Left ventricle myocardium inferior (tissue), 1 donor: Measurements from ENCODE around the gene RAX. TPM values are rescaled to one million over a fixed set of nuclear protein-coding genes. Genes with fewer than 3 reads are reported as not detected.

Source experiments
- DNase-seq: peaks from one replicate; pipeline ENCODE4 v3.0.0-alpha.2; 2020
- H3K27ac ChIP-seq: fragments of 200-600 bp; replicated peaks from 2 replicates; pipeline ENCODE4 v1.8.0; 2021
- H3K27me3 ChIP-seq: fragments of 200-600 bp; 2 replicates; pipeline ENCODE4 v1.8.0; 2021; ENCODE audit warnings: low read depth
- H3K36me3 ChIP-seq: fragments of 200-600 bp; 2 replicates; pipeline ENCODE4 v1.8.0; 2021
- H3K4me1 ChIP-seq: fragments of 200-600 bp; 2 replicates; pipeline ENCODE4 v1.8.0; 2021
- H3K4me3 ChIP-seq: fragments of 200-600 bp; 2 replicates; pipeline ENCODE4 v1.8.0; 2021; ENCODE audit warnings: mild to moderate bottlenecking, moderate library complexity
- H3K9me3 ChIP-seq: fragments of 200-600 bp; replicated peaks from 2 replicates; pipeline ENCODE4 v1.8.0; 2021
- intact Hi-C: fragments of 100-400 bp; cut with micrococcal nuclease; formaldehyde crosslinking; loops from one replicate; pipeline ENCODE4 v1.11.0; 2022
- total RNA-seq: library from RNA; stranded (reverse); fragmentation: NEBNext Ultra II Directional; extraction: Animal tissue kit (Norgen Biotek cat#: 25700); gene quantifications from one replicate; pipeline ENCODE4 v1.2.1, GENCODE V29; 2021
- TF ChIP-seq, protein P1 (sequence below): fragments of 200-600 bp; IDR thresholded peaks from 2 replicates; pipeline ENCODE4 v1.8.0; 2021; ENCODE audit warnings: antibody characterized with exemption, mild to moderate bottlenecking, borderline replicate concordance
- donor health status: DM: no; HTN: yes; CAD: no; lungs with severe emphysema.

The RAX gene
- total RNA-seq, 1 donor from 2014 or later = not detected

DNA sequence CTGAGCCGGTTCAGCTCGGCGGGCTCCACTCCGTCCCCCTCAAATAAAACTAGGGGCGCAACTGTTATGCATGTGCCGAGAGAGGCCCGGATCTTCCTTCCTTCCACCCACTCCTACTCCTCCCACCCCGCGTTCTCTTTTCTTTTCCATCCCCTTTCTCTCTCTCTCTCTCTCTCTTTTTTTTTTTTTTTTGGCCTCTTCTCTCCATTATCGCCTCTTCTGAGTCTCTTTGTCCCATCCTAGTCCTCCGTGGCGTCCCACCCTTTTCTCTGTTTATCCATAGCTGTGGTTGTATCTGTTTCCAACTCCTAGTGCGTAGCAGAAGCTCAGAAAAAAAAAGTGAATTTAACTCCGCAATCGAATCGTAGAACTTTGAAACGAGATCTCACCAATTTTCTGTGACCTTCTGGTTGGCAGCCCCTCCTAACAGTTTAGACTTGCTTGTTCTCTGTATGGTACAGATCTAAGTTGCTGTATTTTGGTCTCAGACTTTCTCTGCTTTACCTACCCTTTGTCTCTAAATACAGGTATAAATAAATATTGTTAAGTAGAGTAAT is 3.6 kb downstream of the RAX start:
- DNase-seq = no peak
- TF ChIP-seq, protein P1, sequence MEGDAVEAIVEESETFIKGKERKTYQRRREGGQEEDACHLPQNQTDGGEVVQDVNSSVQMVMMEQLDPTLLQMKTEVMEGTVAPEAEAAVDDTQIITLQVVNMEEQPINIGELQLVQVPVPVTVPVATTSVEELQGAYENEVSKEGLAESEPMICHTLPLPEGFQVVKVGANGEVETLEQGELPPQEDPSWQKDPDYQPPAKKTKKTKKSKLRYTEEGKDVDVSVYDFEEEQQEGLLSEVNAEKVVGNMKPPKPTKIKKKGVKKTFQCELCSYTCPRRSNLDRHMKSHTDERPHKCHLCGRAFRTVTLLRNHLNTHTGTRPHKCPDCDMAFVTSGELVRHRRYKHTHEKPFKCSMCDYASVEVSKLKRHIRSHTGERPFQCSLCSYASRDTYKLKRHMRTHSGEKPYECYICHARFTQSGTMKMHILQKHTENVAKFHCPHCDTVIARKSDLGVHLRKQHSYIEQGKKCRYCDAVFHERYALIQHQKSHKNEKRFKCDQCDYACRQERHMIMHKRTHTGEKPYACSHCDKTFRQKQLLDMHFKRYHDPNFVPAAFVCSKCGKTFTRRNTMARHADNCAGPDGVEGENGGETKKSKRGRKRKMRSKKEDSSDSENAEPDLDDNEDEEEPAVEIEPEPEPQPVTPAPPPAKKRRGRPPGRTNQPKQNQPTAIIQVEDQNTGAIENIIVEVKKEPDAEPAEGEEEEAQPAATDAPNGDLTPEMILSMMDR = no peak
- Histone ChIP-seq H3K36me3 (no peaks in the 10 kb centered on the region), H3K9me3 (no peaks in the 10 kb centered on the region), H3K27me3 (no peaks in the 10 kb centered on the region), H3K4me1 (peaks cover 50% of the 10 kb centered on the region), H3K27ac (no peak overlapping the region), H3K4me3 (peak overlapping the region; percentile 53)
- intact Hi-C loops = no loop called here

DNA sequence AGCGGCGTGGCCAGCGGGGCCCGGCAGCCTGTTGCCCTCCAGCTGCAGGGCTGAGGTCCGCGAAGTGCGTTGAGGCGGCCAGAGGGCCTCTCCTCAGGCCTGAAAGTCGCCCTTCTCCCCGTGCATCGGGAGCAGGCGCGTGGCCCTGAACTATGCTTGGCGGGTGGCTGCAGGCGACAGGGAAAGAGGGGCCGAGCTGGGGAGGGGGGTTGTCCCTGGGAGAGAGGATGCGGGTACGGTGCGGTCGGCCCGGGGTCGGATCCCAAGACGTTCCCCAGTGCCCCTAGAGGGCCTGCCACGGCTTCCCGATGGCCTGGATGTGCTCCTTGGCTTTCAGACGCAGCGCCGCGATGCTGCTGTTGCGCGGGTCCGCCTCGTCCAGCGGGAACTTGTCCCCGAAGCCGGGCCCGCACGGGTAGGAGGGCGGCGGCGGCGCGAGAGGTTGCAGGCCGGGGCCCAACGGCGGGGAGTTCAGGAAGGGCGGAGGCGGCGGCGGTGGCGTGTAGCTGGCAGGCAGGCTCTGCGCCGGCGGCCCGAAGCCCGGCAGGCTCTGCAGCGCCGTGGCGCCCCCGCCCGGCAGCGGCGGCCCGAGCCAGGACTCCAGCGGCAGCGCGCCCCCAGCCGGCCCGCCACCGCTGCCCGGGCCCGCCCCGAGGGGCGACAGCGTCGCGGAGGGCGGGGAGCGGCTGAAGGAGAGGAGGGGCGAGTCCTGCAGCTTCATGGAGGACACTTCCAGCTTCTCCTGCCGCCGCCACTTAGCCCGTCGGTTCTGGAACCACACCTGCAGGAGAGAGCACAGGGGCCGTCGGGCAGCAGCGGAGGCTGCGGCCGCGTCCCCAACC is 4.3 kb downstream of the RAX start:
- H3K27ac ChIP-seq = no peak overlapping the region
- intact Hi-C loops = no loop called here
- peak overlapping the region; percentile 53 for H3K4me3 ChIP-seq
- H3K36me3 ChIP-seq = no peaks in the 10 kb centered on the region
- peaks cover 47% of the 10 kb centered on the region for H3K4me1 ChIP-seq
- peak; percentile 29 for DNase-seq
- TF ChIP-seq, protein P1 = peak; percentile 18
- no peaks in the 10 kb centered on the region for H3K9me3 ChIP-seq
- no peaks in the 10 kb centered on the region for H3K27me3 ChIP-seq

GRCh38 chr18:59268127-59268720 is 5.0 kb downstream of the RAX start:
- Histone ChIP-seq H3K4me1 (peaks cover 39% of the 10 kb centered on the region), H3K27me3 (no peaks in the 10 kb centered on the region), H3K9me3 (no peaks in the 10 kb centered on the region), H3K36me3 (no peaks in the 10 kb centered on the region), H3K4me3 (peak overlapping the region; percentile 53), H3K27ac (no peak overlapping the region)
- TF ChIP-seq, protein P1 = no peak
- intact Hi-C loops = no loop called here
- DNase-seq = no peak

GRCh38 chr18:59267503-59268126 is 5.6 kb downstream of the RAX start:
- peaks cover 33% of the 10 kb centered on the region for H3K4me1 ChIP-seq
- H3K27me3 ChIP-seq = no peaks in the 10 kb centered on the region
- no peak overlapping the region for H3K4me3 ChIP-seq
- intact Hi-C loops = no loop called here
- no peaks in the 10 kb centered on the region for H3K36me3 ChIP-seq
- H3K9me3 ChIP-seq = no peaks in the 10 kb centered on the region
- no peak overlapping the region for H3K27ac ChIP-seq
- DNase-seq = no peak
- TF ChIP-seq, protein P1 = no peak

DNA sequence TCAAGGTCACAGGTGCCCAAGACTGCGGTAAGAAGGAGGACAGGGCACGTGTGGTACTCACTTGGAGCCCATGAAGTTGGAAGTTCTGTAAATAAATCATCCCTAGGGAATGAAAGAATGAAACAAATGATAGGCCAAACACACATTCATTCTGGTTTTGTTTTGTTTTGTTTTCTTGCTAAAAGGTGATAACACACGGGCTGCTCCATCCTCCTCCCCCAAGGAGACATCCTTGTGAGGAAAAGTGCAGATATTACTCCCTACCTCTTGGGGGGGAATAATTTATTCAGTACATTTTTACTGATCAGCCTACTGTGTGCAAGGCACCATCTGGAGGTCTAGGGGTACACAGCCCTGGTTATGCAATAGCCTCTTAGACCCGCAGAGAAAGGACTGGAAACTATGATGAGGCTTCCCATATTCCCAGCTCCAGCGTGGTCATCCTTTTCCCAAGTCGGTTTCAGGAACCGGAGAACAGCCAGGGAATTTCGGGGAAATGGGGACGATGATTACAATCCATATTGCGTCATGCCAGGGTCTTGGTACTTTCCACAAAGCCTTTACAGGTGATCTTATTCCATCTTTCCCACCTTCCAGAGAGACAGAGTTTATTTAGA is 6.3 kb downstream of the RAX start:
- H3K4me1 ChIP-seq = peaks cover 28% of the 10 kb centered on the region
- no peak overlapping the region for H3K4me3 ChIP-seq
- no peaks in the 10 kb centered on the region for H3K27me3 ChIP-seq
- H3K36me3 ChIP-seq = no peaks in the 10 kb centered on the region
- no peak overlapping the region for H3K27ac ChIP-seq
- DNase-seq = no peak
- no peaks in the 10 kb centered on the region for H3K9me3 ChIP-seq
- TF ChIP-seq, protein P1 = no peak
- intact Hi-C loops = no loop called here
